T-helper 1 cell treated with Interleukin-12 subunit alpha and Interleukin-12 subunit beta and Interleukin-4 antibody, amounts not matched to agents 30 ng/mL and 1 ng/mL, for 36 hours (primary cell): ENCODE measurements around the gene FMO5. TPM values are rescaled to one million over a fixed set of nuclear protein-coding genes. Genes with fewer than 3 reads are reported as not detected.
"Not testable (repeated sequence)": the region's sequence is repeated elsewhere in the genome, so short reads cannot be mapped to it uniquely, and the experiment has no call there.

Source experiments
- intact Hi-C: fragments of 100-400 bp; cut with micrococcal nuclease; formaldehyde crosslinking; loops from one replicate; pipeline ENCODE4 v1.15.1; 2024
- total RNA-seq: library from RNA; stranded (reverse); gene quantifications from 2 replicates; pipeline ENCODE4 v1.2.3, GENCODE V29; 2022

The FMO5 gene
- total RNA-seq, 1 donor from 2014 or later = 0.12 TPM

DNA sequence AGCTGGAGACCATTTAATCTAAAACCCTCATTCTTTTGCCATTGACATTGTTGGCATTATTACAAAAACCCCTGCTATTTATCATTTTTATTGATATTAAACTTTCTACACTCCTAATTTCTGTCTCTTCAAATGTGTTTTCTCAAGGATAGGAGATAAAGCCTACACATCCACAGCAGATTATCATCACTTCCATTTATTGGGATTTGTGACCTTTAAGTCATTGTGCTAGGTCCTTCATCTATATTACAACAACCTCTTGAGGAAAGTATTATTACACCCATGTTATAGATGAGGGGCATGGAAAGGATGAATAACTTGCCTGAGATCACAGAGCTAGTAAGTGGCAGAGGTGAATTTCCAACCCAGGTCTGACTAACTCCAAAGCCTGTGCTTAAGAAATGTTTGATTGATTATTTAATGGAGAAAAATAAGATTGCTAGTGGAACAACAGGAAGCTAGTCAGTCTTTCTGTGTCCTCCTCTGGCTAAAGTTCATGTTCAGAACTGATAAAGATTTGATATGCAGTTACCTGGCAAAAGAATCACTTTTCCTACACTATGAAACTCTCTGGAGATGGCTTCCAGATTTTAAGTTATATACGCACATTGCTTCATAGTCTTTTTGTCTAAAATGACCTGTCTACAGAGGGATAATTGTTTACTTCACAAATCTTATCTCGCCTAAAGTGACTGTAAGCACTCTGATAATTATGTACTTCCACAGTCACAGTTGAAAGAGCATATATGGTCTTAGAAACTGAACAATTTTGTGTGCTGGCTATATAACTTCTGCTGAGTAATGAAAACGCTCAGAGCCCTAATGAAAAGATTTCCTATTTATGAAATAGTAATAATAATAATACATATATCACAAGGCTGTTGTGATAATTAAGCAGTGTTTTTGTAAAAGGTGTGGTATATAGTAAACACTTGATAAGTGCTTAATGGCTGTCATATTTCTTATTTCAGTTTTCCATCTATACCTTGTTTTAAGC lies 15.0 kb downstream of the FMO5 start:
- intact Hi-C loops = no loop called here

DNA sequence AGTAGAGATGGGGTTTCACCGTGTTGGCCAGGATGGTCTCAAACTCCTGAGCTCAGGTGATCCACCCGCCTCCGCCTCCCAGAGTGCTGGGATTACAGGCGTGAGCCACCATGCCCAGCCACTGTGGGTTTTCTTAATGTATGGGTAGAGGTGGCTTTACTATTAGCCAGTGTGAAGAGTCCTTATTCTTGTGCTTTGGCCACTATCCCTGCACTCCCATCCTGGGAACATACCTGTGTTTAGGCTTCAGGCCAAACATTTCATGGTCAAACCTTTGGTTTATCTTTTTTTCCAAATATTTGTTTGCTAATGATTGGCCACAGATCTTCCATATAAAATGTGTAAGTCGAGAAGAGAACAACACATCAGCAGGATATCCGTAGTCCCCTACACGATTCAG lies 16.5 kb downstream of the FMO5 start:
- intact Hi-C loops = no loop called here

DNA sequence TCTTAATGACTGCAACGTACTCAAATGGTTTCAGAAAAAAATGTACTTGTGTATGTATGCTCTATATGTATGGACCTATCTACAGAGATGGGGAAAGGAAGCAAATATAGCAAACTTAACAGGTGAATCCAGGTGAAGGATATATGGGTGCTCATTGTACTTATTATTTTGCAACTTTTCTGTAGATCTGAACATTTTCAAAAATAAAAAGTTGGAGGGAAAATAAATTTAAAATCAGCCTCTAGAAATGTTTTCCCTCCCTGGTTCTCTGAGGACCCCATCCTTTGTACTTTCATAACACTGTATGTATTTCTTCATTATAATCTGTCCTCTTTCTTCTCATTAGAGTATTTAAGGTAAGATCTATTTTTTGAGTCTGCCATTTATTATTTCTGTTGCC lies 17.9 kb downstream of the FMO5 start:
- intact Hi-C loops = no loop called here

DNA sequence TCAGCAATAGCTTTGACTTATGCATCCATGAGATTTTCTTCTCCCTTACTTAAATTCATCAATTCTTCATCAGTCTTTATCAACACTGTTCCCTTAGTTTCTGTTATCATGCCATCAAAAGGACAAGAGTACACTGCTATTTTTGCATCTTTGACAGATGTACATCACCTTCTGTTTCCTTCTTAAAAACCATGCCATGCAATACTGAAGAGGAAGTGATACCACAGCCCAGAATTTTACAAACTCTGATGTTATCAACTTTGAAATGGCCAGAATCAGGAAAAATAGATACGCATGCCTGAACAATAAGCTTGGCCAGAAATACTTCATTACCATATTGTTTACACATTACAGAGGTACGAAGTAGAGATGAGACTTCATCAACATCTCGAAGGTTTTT lies 21.1 kb downstream of the FMO5 start:
- intact Hi-C loops = no loop called here

DNA sequence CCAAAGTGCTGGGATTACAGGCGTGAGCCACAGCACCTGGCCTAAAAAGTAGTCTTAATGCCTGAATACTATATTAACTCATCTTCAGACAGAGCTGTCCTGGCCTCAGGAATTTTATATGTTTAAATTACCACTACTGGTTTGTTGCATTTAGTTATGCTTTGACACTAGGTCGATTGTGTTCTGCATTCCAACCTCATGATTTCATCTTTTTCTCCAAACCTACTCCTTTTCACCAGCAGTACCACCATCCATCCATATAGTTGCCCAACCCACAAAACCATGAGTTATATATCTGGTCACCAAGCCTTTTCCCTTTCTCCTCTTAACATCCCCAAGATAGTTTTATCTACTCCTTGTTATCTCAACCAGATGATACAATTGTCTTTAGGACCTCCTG lies 22.6 kb downstream of the FMO5 start:
- intact Hi-C loops = no loop called here

DNA sequence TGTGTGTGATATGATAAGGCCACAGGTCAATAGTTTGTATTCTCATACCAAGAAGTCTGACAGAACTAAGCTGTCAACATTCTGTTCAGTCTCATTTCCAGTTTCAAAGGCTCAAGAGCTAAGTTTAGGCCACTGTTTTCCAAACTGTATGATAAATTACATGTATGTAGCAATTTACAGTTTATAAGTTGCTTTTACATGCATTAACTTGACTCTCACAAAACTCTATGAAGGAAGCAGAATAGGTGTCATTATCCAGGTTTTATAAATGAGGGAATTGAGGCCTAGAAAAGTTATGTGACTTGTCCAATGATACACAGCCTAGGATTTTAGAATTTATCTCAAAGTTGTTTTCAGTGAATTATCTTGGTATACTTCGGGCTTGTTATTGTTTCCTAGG lies 23.4 kb downstream of the FMO5 start:
- intact Hi-C loops = no loop called here

DNA sequence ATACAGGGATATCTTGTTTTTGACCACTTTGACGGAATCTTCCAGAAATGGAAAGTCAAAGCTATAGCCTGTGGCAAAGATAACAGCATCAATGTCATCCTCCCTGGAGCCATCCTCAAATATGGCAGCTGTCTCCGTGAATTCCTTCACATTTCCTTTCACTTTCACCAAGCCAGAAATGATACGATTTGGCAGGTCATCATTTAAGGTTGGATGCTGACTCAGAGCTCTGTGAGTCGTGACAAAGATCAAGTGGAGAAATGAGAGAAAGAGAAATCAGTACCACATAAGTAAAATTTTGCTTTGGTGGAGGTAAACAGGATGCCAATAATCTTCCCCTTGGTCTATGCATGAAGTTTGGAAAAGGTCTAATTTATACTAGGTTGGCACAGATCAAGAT lies 23.9 kb downstream of the FMO5 start:
- intact Hi-C loops = no loop called here

DNA sequence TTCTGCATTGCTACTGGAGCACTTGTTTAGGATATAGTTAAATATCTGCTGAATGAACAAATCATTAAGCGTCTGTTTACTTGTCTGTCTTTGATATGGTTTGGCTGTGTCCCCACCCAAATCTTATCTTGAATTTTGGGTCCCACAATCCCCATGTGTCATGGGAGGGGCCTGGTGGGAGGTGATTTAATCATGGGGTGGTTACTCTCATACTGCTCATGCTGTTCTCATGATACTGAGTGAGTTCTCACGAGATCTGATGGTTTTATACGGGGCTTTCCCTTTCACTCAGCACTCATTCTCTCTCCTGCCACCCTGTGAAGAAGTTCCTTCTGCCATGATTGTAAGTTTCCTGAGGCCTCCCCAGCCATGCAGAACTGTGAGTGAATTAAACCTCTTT lies 27.8 kb downstream of the FMO5 start:
- intact Hi-C loops = not testable (repeated sequence)

DNA sequence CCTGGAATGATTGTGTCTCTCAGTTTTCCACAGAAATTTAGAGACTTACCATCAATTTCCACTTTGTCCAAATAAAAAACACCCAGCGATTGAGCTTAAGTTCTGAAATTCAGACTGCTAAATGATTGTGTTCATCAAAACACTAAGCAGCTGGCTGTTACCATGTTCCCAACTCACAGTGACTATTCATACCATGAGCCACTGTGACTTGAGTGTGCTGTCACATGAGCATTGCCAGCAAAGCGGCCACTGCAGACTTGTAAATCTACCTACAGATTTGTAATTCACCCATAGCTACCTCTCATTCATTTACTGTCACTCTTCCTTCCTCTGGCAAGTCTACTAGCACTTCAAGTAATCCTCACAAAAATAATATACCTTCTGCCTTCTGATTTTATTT lies 35.6 kb downstream of the FMO5 start:
- intact Hi-C loops = no loop called here

DNA sequence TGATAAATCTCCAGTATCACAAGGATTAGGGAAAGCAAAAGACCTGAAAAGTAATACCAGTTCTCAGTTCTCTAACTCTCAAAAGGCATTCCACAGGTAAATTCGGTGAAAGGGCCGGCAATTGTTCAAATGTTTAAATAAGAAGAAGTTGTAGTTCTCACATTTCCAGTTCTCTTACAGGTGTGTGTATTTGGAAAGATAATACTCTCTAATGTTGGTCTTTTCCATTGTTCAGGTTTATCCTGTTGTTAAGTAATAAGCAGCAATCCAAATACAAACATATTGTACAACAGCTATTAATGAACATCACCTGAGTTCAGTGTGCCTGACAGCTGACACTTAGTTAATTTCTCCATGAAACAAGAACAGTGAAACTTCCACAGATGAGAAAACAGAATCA lies 39.7 kb downstream of the FMO5 start:
- intact Hi-C loops = no loop called here

DNA sequence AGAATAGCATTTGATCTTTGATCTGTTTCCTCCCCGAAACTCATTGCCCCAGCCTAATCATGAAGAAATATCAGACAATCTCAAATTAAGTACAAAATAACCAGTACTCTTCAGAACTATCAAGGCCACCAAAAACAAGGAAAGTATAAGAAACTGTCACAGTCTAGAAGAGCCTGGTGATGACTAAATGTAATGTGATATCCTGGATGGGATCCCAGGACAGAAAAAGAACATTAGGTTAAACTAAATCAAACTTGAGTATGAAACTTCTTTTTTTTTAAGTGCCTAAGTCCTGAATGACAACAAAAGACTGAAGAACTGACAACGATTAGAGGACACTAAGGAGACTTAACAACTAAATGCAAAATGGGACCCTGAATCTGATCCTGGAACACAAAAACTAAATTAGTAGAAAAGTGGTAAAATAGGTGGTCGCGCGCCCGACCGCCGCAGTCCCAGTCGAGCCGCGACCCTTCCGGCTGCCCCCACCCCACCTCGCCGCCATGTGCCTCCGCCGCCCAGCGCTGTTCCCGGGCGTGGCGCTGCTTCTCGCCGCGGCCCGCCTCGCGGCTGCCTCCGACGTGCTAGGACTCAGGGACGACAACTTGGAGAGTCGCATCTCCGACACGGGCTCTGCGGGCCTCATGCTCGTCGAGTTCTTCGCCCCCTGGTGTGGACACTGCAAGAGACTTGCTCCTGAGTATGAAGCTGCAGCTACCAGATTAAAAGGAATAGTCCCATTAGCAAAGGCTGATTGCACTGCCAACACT lies 47.3 kb downstream of the FMO5 start:
- intact Hi-C loops = no loop called here

DNA sequence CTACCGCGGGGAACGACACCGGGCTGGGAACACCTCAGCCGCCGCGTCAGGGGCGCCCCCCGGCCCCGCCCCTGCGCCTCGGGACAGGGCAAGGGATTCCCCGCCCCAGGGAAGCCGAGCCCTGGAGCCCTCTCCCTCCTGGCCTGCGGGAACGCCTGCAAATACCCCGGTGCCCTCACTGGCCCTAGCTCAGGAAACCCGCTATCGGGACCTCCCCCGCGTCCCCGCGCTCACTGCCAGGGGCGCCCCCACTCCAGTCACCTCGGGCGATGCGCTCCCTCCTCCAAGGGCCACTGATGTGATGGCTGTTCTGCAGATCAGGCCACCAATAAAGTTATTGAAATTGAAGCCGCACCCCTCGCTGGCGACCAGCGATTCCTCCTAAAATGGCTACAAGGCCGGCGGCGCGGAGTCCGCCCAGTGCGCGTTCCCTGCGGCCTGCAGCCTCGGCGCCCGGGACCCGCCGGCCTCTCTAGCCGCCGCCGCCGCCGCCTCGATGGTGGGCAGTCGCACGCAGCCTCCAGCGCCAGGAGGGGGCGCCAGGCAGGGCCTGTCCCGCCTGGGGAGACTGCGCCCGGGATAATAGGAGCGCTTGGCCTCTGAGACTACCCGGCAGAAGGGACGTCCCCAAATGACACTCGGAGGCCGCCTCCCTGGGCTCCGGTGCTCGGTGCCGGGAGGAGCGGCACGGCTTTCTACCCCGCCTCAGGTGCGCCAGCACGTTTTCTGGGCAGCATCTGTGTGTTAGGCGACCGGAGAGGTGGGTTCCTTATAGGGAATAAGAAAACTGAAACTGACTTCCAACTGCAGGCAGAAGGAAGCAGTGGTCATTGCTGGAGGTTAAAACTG lies 52.7 kb downstream of the FMO5 start, which contains the start of gene PRKAB2:
TSS of gene PRKAB2 (minus strand) at position 303 of the 849 bp plus-strand sequence. CDS start 326 bp downstream, outside the sequence.
- intact Hi-C loops = loop anchor here (1.0 kb wide), 4 partner anchors 53 to 427 kb away; partner anchors contain the start of genes CHD1L and FMO5

DNA sequence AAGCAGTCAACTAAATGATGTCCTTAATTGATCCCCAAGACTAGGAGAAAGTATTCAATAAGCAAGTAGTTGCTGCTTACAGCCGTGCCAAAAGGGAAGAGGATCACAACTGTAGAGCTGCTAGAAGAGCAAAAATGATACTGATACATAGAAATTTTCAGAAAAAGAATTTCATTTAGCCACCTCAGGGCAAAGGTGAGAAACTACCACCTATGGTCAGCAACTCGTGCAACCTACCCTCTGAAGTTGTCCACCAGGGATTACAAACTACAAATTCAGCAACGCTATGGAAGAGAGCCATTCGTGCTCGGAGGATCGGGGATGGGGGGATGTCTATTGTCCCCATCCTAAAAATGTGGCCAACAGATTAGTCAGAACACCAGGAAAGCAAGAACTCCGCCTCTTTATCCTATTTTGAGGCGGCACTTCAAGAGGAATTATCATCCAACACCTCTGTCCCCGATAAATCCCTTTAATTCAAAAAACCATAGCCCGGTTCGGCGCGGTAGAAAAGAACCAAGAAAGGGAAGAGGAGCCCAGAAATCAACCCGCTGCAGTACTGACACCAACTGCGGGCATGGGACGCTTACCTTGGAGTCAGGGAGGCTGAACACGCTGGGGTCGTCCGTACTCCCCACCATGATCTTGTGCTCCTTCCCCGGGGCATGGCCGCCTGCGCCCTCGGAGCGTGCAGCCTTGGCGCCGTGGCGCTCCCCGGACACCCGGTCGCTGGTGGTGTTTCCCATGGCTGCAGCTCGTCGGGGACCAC lies 53.6 kb downstream of the FMO5 start:
- intact Hi-C loops = loop anchor here (1.0 kb wide), 3 partner anchors 54 to 87 kb away; partner anchors contain the start of genes CHD1L and FMO5

DNA sequence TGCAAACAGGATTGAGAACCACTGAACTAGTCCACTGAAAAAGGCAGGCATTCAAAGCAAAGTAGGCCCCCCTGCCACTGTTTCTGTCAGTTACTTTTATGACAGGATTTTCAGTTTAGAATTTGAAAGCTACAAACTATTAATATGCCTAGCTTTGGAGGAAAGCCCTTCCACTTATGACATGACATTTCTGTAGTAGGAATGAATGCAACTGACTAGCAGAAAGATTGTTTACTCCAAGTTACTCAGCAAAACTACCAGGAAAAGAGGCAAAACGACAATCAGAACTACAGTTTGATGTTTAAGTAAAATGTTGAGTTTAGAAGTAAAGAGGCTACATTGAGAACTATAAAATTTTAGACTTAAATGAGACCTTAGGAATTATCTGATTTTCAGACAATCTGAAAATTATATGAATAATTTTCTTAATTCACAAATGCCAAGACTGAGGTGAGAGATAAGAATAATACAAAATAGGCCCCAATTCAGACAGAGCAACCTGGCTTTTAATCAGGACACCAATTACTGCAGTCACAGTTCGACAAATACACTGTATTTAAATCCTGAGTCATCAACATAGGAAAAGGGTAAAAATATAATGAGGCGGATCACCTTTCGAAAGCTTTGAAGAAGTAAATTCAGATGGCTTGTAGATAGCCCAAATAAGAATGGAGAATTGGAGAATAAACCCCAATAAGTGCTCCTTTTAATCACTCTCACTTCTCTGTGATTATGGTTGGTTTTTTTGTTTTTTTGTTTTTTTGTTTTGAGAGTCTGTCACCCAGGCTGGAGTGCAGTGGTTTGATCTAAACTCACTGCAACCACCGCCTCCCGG lies 55.1 kb downstream of the FMO5 start:
- intact Hi-C loops = no loop called here

DNA sequence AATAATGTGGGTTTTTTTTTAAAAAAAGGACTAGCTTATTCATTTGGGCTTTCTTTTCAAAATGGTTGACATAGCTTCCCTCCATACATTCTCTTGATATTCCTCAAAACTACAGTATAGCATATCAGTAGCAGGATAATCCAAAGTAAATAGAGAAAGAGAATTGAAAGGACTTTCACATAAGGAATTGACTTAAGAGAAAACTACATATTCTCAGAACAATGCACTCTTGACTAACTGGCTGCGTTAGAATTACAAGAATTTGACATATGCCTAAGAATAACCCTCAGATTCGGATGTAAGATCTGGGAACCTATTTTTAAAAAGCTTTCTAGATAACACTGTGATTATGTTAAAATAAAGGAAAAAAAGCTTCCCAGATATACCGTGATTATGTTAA lies 56.0 kb downstream of the FMO5 start:
- intact Hi-C loops = no loop called here

DNA sequence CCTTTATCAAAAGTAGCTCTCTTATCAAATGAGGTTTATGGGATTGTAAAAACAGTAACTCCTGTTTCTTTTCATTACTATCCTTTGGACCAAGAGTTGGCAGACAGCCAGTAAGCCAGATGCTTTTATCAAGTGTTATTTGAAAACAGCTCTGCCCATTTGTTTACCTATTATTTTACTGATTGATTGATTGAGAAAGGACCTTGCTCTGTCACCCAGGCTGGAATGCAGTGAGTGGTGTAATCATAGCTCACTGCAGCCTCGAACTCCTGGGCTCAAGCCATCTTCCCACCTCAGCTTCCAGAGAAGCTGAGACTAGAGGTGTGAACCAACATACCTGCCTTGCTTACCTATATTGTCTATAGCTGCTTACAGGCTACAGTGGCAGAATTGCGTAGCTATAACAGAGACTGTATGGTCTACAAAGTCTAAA lies 56.5 kb downstream of the FMO5 start:
- intact Hi-C loops = no loop called here

DNA sequence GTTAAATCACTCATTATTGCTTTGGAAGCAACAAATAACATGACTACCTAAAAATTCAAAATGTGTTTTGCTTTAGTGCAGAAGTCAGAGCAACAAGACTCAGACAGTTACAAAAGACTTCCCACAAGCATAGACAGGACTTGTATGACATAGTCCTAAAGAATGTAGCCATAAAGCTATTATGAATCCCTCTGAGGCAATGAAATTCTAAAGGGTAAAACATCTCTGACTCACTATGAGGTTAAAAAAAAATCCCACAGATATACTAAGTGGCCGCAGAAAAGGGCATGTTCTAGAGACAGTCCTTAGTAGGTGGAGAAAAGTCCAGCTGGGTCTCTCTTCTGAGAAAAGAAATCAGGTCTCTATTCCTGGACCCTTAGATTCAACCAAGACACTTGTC lies 57.8 kb downstream of the FMO5 start:
- intact Hi-C loops = no loop called here

DNA sequence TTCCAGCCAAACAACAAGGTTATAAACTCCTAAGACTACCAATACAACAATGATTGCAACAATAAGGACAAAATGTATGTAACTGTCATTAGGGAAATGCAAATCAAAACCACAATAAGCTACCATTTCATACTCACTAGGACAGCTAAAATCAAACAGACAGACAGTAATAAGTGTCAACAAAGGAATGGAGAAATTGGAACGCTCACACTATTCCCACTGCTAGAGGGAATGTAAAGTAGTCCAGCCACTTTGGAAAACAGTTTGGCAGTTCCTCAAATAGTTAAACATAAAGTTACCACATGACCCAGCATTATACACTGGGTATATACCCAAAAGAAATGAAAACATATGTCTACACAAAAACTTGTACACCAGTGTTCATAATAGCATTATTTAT lies 62.1 kb downstream of the FMO5 start:
- intact Hi-C loops = no loop called here

DNA sequence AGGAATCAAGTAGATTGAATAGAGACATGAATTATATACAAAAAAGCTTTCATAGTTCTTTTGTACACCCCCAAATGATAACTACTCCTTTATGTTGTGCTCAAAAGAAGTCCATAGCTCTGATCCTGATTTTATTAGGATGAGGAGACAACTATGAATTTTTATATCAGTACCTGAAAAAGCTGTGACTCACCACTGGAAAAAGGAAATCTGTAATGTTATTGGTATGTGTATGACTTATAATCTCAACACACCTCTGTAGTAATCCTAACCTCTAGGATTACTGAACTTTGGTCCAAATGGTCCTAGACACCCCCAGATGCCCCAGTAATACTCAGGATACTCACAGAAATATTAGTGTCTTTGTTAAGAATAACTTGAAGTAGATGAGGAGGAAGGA lies 63.0 kb downstream of the FMO5 start:
- intact Hi-C loops = no loop called here
